ENCODE data around the gene SLX9. TPM values are rescaled to one million over a fixed set of nuclear protein-coding genes. Genes with fewer than 3 reads are reported as not detected.

SLX9 gene
- polyA plus RNA-seq, 1 donor (not counting 4 experiments of a cell fraction or from before 2014, with no cell fraction given) = 21.8 TPM

DNA sequence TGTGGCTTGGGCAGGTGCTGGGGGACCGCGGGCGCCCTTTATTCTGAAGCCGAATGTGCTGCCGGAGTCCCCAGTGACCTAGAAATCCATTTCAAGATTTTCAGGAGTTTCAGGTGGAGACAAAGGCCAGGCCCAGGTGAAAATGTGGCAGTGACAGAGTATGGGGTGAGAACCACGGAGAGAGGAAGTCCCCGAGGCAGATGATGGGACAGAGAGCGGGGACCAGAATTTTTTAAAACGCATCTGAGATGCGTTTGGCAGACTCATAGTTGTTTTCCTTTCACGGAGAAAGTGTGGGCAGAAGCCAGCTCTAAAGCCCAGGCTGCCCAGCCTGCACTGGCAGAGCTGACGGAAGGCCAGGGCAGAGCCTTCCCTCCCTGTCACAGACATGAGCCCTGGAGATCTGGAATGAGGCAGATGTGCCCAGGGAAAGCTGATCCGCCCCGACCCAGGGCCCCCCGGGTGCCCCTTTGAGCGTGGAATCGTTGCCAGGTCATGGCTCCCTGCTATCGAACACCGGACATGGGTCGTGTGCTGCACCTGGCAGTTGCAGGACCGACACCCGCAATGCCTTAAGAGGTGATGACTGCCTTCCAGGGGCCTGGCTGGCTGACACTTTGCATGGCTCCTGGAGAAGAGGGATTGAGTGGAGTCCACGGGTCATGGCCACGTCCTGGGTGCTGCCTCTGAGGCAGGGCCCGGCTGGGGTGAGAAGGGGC lies 6.5 kb upstream of the SLX9 start:
- no peaks in the 10 kb centered on the region for H4K20me1 ChIP-seq (ENCODE audit: control insufficient read depth, extremely low read depth, insufficient read depth, low read length)
- no peak for DNase-seq (ENCODE audit: low read depth, low spot score)
- peaks cover 23% of the 10 kb centered on the region for H3K4me1 ChIP-seq (ENCODE audit: control insufficient read depth, extremely low read depth, insufficient read depth, low read length)
- H2AFZ ChIP-seq (ENCODE audit: control insufficient read depth, low read length) = no peak overlapping the region
- FAIRE-seq = no peak
- H3K79me2 ChIP-seq (ENCODE audit: control insufficient read depth, insufficient read depth, low read length) = no peaks in the 10 kb centered on the region
- H3K4me2 ChIP-seq (ENCODE audit: control insufficient read depth, extremely low read depth, insufficient read depth, low read depth, low read length) = no peak overlapping the region
- H3K36me3 ChIP-seq (ENCODE audit: control insufficient read depth in 2 of 2, extremely low read depth in 1 of 2, insufficient read depth in 2 of 2, low read length in 2 of 2) = no peaks in the 10 kb centered on the region
- peaks cover 24% of the 10 kb centered on the region for H3K27me3 ChIP-seq (ENCODE audit: control insufficient read depth, extremely low read depth, insufficient read depth, low read length)
- no peaks in the 10 kb centered on the region for H3K9me1 ChIP-seq (ENCODE audit: control insufficient read depth, extremely low read depth, insufficient read depth, low read length)
- H3K4me3 ChIP-seq (ENCODE audit: control insufficient read depth in 2 of 3, extremely low read depth in 1 of 3, insufficient read depth in 2 of 3, low read depth in 1 of 3, low read length in 3 of 3) = no peak overlapping the region
- no peak overlapping the region for H3K9ac ChIP-seq (ENCODE audit: control insufficient read depth, extremely low read depth, insufficient read depth, low read length)
- H3K9me3 ChIP-seq (ENCODE audit: control insufficient read depth, low read depth, low read length) = no peaks in the 10 kb centered on the region
- TF ChIP-seq EZH2 (IDR thresholded peaks at IDR 0.05; ENCODE audit: low read length) (no peak), CTCF (optimal IDR thresholded peaks at IDR 0.05 in 1 of 3, IDR thresholded peaks at IDR 0.05 in 1 of 3, conservative IDR thresholded peaks at IDR 0.05 in 1 of 3; ENCODE audit: extremely low read depth in 1 of 3, insufficient read depth in 2 of 3, low read length in 3 of 3) (no peak)
- H3K27ac ChIP-seq (ENCODE audit: control insufficient read depth, insufficient read depth, low read length) = no peak overlapping the region
- dilution Hi-C loops (cut with MboI; ENCODE audit: extremely low pct_ligation_motif_present, low sequenced_read_pairs) = no loop called here

DNA sequence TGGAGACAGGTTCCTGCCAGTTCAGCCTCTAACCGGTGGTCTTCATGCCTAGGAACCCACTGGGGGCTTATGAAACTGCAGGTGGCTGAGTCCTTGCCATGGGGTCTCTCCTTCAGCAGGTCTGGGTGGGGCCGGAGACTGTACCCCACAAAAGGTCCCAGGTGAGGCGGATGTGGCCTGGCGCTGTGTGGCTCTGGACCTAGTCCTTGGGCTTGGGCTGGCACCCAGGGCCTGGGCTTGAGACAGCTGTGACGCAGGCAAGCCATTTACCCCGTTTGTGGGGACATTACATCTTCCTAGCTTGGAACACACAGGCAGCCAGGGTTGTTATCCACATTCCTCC lies 5.9 kb upstream of the SLX9 start:
- dilution Hi-C loops (cut with MboI; ENCODE audit: extremely low pct_ligation_motif_present, low sequenced_read_pairs) = no loop called here

More for the DNA sequence above, 5.9 kb upstream of the SLX9 start:
- H3K9me3 ChIP-seq (ENCODE audit: control insufficient read depth, low read depth, low read length) = no peaks in the 10 kb centered on the region
- peaks cover 24% of the 10 kb centered on the region for H3K27me3 ChIP-seq (ENCODE audit: control insufficient read depth, extremely low read depth, insufficient read depth, low read length)
- no peak overlapping the region for H2AFZ ChIP-seq (ENCODE audit: control insufficient read depth, low read length)
- no peaks in the 10 kb centered on the region for H3K36me3 ChIP-seq (ENCODE audit: control insufficient read depth in 2 of 2, extremely low read depth in 1 of 2, insufficient read depth in 2 of 2, low read length in 2 of 2)
- FAIRE-seq = no peak
- no peak for DNase-seq (ENCODE audit: low read depth, low spot score)
- H3K4me1 ChIP-seq (ENCODE audit: control insufficient read depth, extremely low read depth, insufficient read depth, low read length) = peaks cover 20% of the 10 kb centered on the region
- H3K79me2 ChIP-seq (ENCODE audit: control insufficient read depth, insufficient read depth, low read length) = no peaks in the 10 kb centered on the region
- TF ChIP-seq CTCF (optimal IDR thresholded peaks at IDR 0.05 in 1 of 3, IDR thresholded peaks at IDR 0.05 in 1 of 3, conservative IDR thresholded peaks at IDR 0.05 in 1 of 3; ENCODE audit: extremely low read depth in 1 of 3, insufficient read depth in 2 of 3, low read length in 3 of 3) (no peak), EZH2 (IDR thresholded peaks at IDR 0.05; ENCODE audit: low read length) (no peak)
- no peak overlapping the region for H3K4me3 ChIP-seq (ENCODE audit: control insufficient read depth in 2 of 3, extremely low read depth in 1 of 3, insufficient read depth in 2 of 3, low read depth in 1 of 3, low read length in 3 of 3)
- no peaks in the 10 kb centered on the region for H3K9me1 ChIP-seq (ENCODE audit: control insufficient read depth, extremely low read depth, insufficient read depth, low read length)
- H4K20me1 ChIP-seq (ENCODE audit: control insufficient read depth, extremely low read depth, insufficient read depth, low read length) = no peaks in the 10 kb centered on the region
- no peak overlapping the region for H3K27ac ChIP-seq (ENCODE audit: control insufficient read depth, insufficient read depth, low read length)
- H3K9ac ChIP-seq (ENCODE audit: control insufficient read depth, extremely low read depth, insufficient read depth, low read length) = no peak overlapping the region
- no peak overlapping the region for H3K4me2 ChIP-seq (ENCODE audit: control insufficient read depth, extremely low read depth, insufficient read depth, low read depth, low read length)

Measured in keratinocyte (primary cell).